Body of pancreas (tissue), 4 donors: Measurements from ENCODE around the gene TBL1X.

ENCODE experiments used
- POLR2A ChIP-seq, 3 donors: fragments of 450-650 bp; IDR thresholded peaks; one replicate each; pipeline ENCODE4 v1.6.1; 2016; ENCODE audit warnings: antibody characterized with exemption in 3 of 3, mild to moderate bottlenecking in 2 of 3
- TF ChIP-seq, protein P1 (sequence below), 7 experiments: fragments of 450-650 bp in 4 of 7; fragments of 200-600 bp in 3 of 7; sonication (generic) in 3 of 7; IDR thresholded peaks; one replicate each; pipeline ENCODE4 v1.5.1; 2016 to 2019; ENCODE audit warnings: antibody characterized with exemption in 7 of 7

DNA sequence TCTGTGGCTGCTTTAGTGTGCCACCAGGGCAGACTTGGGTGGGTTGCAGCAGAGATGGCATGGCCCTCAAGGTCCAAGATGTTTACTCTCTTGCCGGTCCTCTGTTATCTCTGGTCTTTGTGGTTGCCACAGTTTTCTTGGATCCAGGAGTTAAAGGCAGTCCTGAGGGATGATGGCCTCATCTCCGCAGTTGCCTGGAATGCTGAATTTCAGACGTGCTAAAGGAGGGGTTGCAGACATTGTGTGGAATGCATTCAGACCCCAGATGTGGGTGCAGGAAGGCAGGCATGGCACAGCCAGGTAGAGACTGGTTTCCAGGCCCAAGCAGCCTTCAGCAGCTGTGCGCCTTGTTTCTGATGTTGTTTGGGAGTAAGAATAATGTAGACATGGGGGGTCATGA, 64.4 kb downstream of the TBL1X start:
- TF ChIP-seq, protein P1, sequence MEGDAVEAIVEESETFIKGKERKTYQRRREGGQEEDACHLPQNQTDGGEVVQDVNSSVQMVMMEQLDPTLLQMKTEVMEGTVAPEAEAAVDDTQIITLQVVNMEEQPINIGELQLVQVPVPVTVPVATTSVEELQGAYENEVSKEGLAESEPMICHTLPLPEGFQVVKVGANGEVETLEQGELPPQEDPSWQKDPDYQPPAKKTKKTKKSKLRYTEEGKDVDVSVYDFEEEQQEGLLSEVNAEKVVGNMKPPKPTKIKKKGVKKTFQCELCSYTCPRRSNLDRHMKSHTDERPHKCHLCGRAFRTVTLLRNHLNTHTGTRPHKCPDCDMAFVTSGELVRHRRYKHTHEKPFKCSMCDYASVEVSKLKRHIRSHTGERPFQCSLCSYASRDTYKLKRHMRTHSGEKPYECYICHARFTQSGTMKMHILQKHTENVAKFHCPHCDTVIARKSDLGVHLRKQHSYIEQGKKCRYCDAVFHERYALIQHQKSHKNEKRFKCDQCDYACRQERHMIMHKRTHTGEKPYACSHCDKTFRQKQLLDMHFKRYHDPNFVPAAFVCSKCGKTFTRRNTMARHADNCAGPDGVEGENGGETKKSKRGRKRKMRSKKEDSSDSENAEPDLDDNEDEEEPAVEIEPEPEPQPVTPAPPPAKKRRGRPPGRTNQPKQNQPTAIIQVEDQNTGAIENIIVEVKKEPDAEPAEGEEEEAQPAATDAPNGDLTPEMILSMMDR (IDR thresholded peaks at IDR 0.05), result no peak
- no peak for TF ChIP-seq POLR2A (IDR thresholded peaks at IDR 0.05)
